GM10847 (cell line): ENCODE results near the gene NASP.

ENCODE experiments used
- POLR2A ChIP-seq: IDR thresholded peaks from 2 replicates; pipeline ENCODE4 v1.6.1; 2011; ENCODE audit not compliant: insufficient read length; ENCODE audit errors: extremely low read depth

NASP gene

GRCh38 chr1:45622524-45623394, 38.9 kb downstream of the NASP start:
- TF ChIP-seq POLR2A, result no peak

GRCh38 chr1:45623972-45624371, 40.1 kb downstream of the NASP start, which contains the start of gene CCDC17:
CCDC17 (minus strand) TSS chr1:45624054; CDS start chr1:45623909, 145 bp downstream.
- TF ChIP-seq POLR2A, result no peak

GRCh38 chr1:45629035-45629434, 45.2 kb downstream of the NASP start:
- TF ChIP-seq POLR2A, result no peak

- TF ChIP-seq POLR2A, result no peak
Observed at GRCh38 chr1:45630429-45630828, 46.6 kb downstream of the NASP start.

- TF ChIP-seq POLR2A, result no peak
Observed at GRCh38 chr1:45635211-45635610, 51.4 kb downstream of the NASP start.

- no peak for TF ChIP-seq POLR2A
Observed at GRCh38 chr1:45640293-45640692, 56.5 kb downstream of the NASP start.

GRCh38 chr1:45643321-45643720, 59.5 kb downstream of the NASP start:
- no peak for TF ChIP-seq POLR2A

GRCh38 chr1:45643978-45644377, 60.1 kb downstream of the NASP start:
- TF ChIP-seq POLR2A, result no peak

- no peak for TF ChIP-seq POLR2A
Observed at GRCh38 chr1:45644661-45645060, 60.8 kb downstream of the NASP start.

GRCh38 chr1:45647248-45648021, 63.6 kb downstream of the NASP start:
- no peak for TF ChIP-seq POLR2A

GRCh38 chr1:45654540-45655280, 70.9 kb downstream of the NASP start:
- TF ChIP-seq POLR2A, result no peak

GRCh38 chr1:45656573-45657226, 72.9 kb downstream of the NASP start:
- no peak for TF ChIP-seq POLR2A

- no peak for TF ChIP-seq POLR2A
Observed at GRCh38 chr1:45658171-45658570, 74.3 kb downstream of the NASP start.

GRCh38 chr1:45659222-45659621, 75.4 kb downstream of the NASP start:
- TF ChIP-seq POLR2A, result no peak

GRCh38 chr1:45660336-45660735, 76.5 kb downstream of the NASP start:
- TF ChIP-seq POLR2A, result no peak
